IPS-11a (cell line): Measurements from ENCODE around the gene SPEF1.
"Not testable (repeated sequence)": the region's sequence is repeated elsewhere in the genome, so short reads cannot be mapped to it uniquely, and the experiment has no call there.

ENCODE experiments used
- H3K4me3 ChIP-seq: one replicate; pipeline ENCODE4 v1.5.1; 2013; ENCODE audit warnings: low read depth, low read length, control low read depth

Gene SPEF1

DNA sequence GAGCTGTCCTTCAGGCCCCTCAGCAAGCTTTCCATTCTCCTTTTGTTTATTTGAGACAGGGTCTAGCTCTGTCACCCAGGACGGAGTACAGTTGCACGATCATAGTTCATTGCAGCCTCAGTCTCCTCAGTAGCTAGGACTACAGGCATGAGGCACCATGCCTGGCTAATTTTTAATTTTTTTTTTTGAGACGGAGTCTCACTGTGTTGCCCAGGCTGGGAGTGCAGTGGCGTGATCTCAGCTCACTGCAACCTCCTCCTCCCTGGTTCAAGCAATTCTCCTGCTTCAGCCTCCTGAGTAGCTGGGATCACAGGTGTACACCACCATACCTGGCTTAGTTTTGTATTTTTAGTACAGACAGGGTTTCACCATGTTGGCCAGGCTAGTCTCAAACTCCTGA, 8.0 kb upstream of the SPEF1 start:
- not testable (repeated sequence) for H3K4me3 ChIP-seq

DNA sequence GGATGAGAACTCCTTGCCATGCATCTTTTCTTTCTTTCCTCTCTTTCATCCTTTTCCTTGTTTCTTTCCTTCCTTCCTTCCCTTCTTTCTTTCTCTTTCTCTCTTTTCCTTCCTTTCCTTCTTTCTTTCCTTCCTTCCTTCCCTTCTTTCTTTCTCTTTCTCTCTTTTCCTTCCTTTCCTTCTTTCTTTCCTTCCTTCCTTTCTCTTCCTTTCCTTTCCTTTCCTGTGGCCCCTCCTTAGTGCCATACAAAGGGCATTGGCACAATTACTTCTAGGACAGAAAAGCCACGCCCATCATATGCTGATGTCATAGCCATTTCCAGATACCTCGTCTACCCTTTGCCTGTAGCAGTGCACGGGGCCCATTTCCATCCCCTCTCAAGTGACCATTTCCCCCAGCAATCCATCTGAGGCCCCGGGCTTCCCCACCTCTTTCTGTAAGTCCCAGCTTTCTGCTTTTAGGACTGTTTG, 7.5 kb upstream of the SPEF1 start:
- no peak overlapping the region for H3K4me3 ChIP-seq

- no peak overlapping the region for H3K4me3 ChIP-seq
Observed at GRCh38 chr20:3787324-3788014, 6.2 kb upstream of the SPEF1 start.

DNA sequence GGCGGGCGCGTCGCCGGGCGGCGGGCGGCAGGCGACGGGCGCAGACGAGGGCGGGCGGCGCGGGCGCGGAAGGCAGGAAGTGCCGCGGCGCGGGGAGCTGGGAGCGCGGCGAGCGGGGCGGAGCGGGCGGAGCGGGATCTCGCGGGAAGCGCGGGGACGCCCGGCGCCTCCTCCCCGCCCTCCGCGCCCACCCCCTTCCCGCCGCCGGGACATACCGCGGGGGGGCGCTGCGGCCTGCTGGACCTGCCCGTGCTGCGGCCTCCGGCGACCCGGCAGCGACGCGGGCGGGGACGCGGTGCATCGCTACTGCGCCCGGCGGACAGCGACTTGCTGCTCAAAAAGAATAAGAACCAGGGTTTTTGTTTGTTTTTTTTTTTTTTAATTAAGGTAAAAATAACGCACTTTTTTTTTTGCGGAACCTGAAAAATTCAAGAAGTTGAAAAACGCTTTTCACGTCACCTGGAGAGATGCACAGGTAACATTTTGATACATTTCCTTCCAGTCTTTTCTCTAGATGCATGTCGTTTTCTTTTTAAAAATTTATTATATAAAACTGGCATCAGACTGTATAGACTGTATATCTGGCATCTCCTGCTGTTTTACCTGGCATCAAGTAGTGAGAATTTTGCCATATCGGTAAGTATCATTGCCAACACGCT, 5.5 kb upstream of the SPEF1 start, which contains the start of gene CENPB:
Gene CENPB (minus strand): TSS at position 76 of the 659 bp plus-strand sequence. CDS start 257 bp downstream, outside the sequence.
- peak within 1 kb of the TSS; percentile 75 for H3K4me3 ChIP-seq

GRCh38 chr20:3786126-3786484, 4.9 kb upstream of the SPEF1 start:
- peak overlapping the region; percentile 75 for H3K4me3 ChIP-seq

GRCh38 chr20:3785240-3786125, 4.2 kb upstream of the SPEF1 start:
- peak overlapping the region; percentile 75 for H3K4me3 ChIP-seq

GRCh38 chr20:3784863-3785239, 3.6 kb upstream of the SPEF1 start:
- no peak overlapping the region for H3K4me3 ChIP-seq

DNA sequence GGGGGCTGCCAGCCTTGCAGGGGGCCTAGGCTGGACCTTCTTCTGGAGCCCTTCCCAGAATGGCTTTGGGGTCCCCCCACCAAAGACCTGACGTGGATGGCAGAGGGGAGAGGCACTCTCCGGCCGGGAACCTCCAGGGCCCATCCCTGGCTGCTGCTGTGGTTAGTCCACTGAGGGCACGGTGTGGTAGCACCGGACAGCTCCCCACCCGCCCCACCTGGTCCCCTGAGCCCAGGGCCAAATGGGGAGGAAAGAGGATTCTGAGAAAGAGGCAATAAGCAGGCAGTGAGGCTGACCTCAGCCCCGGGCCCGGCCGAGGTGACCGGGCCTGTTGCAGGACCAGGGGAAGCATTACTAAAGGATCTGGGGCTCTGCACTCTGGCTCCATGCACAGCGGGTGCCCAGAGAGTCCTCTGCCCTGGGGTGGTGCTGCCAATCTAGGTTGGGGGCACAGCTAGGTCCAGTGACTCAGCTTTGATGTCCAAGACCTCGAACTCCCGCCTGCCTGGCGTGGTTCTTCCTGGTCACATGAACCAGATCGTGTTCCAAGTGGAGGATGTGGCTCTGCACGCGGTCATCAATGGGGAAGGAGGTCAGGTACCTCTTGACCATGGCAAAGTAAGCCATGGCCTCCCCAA, 3.1 kb upstream of the SPEF1 start:
- no peak overlapping the region for H3K4me3 ChIP-seq

DNA sequence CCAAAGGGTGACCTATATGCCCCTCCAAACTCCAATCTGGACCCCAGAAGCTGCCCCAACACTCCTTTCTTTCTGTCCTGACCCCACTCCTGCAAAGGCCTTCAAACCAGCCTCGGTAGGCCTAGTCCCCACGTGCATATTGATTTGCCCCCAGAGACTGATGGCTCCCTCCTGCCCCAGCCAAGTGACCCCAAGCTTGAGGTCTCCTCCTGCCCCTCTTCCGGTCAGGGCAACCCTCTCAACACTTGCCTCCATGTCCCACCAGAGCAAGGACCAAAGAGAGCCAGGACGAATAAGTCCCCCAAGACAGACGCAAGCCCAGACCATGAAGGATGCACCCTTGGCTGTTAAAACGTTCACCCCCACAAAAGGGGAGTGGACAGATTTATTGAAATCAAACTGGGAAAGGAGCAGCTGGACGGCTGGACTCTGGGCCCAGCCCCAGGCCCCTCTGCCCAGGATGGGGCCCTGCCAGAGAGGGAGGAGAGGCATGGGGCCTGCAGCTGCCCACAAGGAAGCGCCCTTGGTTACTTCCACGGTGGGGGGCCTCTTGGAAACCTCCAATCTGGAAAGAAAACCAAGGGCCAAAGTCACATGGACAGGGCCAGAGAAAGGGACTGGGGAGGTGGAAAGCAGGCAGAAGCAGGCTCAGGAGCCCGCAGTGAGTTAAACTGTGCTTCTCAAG, 2.4 kb upstream of the SPEF1 start:
- no peak overlapping the region for H3K4me3 ChIP-seq

- no peak overlapping the region for H3K4me3 ChIP-seq
Observed at GRCh38 chr20:3783068-3783489, 1.8 kb upstream of the SPEF1 start.

- H3K4me3 ChIP-seq, result no peak overlapping the region
Observed at GRCh38 chr20:3782597-3782996, 1.3 kb upstream of the SPEF1 start.

DNA sequence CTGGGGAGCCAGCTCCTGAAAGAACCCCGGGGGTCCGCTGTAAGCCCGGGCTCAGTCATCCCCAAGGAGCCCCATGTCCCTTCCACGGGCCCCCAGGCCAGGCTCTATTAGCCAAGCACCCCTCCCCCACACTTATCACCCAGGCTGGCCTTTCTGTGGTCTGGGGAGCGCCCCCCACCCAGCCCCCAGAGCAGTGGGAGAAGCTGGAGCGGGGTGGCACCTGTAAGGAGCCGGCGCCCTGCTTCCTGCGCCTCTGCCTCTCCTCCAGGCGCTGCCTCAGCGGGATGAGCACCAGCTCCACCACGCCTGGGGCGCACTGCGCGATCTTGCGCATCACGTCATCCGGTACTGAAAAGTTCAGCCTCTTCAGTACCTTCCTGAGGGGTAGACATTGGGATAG, 2.3 kb downstream of the SPEF1 start:
- H3K4me3 ChIP-seq, result no peak overlapping the region

DNA sequence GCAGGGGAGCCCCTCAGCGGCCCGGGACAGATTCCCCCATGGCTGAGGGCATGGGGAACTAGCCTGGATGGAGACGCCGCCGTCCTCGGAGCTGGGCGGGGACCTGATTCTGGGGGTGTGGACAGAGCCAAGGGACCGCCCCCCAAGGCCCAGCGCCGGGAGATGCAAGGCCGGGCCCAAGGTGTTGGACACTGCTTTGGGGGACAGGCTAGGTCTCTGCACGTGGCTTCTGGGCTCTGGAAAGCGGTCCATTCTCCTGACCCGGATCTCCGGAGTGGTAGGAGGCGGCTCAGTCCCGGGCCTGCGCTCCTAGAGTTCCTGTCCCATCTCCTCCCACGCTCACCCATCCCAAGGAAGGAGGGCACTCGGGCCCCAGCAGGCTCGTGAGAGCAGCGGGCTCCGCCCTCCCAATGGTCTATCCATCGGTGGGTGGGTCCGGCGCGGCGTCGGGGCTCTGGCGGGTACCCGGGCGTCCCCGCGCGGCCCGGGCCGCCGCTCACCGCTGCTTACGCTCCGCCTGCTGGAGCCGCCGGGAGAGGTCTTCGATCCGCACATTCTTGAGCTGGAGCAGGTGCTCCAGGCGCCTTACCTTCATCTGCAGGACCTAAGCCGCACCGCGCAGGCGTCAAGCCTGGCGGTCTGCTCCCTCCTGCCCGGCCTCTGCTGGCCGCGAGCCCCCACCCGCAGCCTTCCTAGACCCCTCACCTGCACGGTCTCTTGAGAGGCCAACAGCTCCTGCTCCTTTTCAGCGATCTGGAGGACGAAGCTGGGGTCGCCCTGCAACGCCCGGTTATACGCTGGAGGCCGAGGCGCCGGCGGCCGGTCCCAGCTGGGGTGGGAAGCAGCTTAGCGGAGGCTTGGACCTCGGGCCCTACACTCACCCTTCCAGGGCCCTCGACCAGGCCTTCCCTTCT, 3.3 kb downstream of the SPEF1 start:
- H3K4me3 ChIP-seq, result peak overlapping the region; percentile 59

- peak overlapping the region; percentile 59 for H3K4me3 ChIP-seq
Observed at GRCh38 chr20:3777381-3777715, 3.9 kb downstream of the SPEF1 start.

- H3K4me3 ChIP-seq, result no peak overlapping the region
Observed at GRCh38 chr20:3775457-3776108, 5.7 kb downstream of the SPEF1 start.

DNA sequence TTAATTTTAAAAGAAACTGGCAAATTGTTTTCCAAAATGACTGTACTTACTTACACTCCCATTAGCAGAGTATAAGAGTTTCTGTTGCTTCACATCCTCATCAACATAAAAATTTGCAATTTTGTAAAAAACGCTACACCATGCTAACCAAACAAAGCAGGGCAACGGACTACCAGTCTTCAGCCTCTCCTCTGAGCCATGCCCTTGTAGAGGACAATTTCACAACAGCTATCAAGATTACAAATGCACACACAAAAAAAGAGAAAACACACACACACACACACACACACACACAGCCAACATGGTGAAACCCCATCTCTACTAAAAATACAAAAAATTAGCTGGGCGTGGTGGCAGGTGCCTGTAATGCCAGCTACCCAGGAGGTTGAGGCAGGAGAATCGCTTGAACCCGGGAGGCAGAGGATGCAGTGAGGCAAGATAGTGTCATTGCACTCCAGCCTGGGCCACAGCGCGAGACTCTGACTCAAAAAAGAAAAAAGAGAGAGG, 9.6 kb downstream of the SPEF1 start:
- no peak overlapping the region for H3K4me3 ChIP-seq

DNA sequence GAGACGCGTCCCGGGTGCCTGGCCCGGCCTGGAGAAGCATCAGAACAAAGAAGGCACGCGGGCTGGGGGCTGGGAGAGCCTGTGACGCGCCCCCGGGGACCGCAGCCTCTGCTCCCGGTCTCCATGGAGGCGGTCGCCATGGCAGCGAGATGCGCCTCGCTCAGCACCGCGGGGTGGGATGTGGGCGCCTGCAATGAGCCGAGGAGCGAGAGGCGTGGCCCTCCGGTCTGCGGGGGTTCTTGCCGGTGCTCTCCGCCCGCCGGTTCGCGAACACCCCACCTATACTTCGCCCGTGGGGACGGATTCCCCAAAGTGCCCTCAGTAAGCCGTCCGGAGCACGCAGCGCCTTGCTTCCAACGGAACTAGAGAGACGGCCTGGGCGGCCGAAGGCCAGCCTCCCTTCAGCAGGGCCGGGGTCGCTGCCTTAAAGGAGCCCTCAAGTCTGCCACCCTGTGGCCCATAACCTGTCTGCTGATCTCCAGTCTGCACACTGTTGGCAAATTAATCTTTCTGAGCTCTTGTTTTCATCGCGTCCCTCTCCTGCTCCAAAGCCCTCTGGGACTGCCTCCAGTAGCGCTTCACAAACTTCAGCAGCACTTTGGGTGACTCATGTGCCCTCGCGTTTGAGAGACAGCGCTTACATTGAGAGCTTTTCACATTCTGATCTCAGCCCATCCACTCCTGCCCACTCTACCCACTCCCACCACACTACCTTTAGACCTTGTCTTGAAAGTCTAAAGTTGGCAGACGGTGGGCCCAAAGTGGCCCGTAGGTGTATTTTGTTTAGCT, 12.7 kb downstream of the SPEF1 start:
- peak overlapping the region; percentile 83 for H3K4me3 ChIP-seq
